ENCODE measurements around the gene GABARAPL1. TPM values are rescaled to one million over a fixed set of nuclear protein-coding genes. Genes with fewer than 3 reads are reported as not detected.

The GABARAPL1 gene
- total RNA-seq, 1 donor from 2014 or later, result 44.8 TPM

DNA sequence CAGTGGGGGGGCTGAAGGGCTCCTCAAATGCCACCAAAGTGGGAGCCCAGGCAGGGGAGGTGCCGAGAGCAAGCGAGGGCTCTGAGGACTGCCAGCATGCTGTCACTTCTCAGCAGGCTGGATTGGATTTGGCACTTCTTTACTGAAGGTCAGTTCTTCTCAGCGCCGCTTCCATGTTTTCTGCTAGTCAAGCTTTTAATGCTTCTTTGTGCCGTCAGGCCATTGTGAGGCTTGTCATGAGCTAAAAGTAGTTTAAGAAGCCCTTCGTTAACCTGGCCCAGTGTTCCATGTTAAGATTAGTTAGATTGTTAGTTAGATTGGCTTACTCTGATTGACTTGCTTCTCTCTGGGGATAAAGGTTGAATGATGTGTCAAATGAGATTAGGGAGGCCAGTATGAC, 13.4 kb downstream of the GABARAPL1 start:
- no peak for DNase-seq (ENCODE audit: low spot score in 2 of 2)
- FAIRE-seq, result no peak

- DNase-seq (ENCODE audit: low spot score in 2 of 2), result no peak
- FAIRE-seq, result no peak
These were observed 14.1 kb downstream of the GABARAPL1 start for GRCh38 chr12:10226731-10227130.

GRCh38 chr12:10227648-10228047, 15.0 kb downstream of the GABARAPL1 start:
- FAIRE-seq (no peak), DNase-seq (ENCODE audit: low spot score in 2 of 2) (no peak)

DNA sequence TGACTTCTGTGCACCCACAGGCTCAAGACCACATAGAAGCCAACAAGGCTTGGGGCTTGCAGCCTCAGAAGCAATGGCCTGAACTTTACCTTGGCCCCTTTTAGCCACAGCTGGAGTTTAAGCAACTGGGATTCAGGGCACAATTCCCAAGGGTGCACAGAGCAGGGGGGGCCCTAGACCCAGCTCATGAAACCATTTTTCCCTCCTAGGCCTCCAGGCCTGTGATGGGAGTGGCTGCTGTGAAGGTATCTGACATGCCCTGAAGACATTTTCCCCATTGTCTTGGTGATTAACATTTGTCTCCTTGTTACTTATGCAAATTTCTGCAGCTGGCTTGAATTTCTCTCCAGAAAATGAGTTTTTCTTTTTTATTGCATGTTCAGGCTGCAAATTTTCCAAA, 21.9 kb downstream of the GABARAPL1 start:
- FAIRE-seq (no peak), DNase-seq (ENCODE audit: low spot score in 2 of 2) (no peak)

- DNase-seq (ENCODE audit: low spot score in 2 of 2) (peak in 1 of 2 donors; percentile 48), FAIRE-seq (peak; percentile 85)
These were observed 23.3 kb downstream of the GABARAPL1 start for GRCh38 chr12:10235761-10236631.

DNA sequence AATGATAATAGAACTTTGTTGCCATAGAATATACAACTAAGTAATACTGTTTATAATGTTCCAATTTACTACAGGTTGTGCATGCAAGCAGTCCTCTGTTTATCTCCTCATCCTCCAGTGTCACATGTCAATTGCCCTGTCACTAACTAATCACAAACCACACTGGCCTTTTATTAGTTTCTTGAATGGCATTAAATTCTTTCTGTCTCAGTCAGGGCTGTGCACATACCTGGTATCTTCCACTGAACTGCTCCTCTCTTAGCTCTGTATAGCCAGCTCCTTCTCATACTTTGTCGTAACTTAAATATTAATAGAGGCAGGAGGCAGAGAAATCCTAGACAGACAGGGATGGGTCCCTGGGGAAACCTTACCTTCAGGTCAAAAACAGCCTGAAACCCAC, 24.0 kb downstream of the GABARAPL1 start:
- DNase-seq (ENCODE audit: low spot score in 2 of 2), result no peak
- FAIRE-seq, result no peak

GRCh38 chr12:10238526-10238925, 25.8 kb downstream of the GABARAPL1 start:
- no peak for DNase-seq (ENCODE audit: low spot score in 2 of 2)
- FAIRE-seq, result no peak

- DNase-seq (ENCODE audit: low spot score in 2 of 2), result no peak
- FAIRE-seq, result no peak
These were observed 28.6 kb downstream of the GABARAPL1 start for GRCh38 chr12:10241290-10241689.

DNA sequence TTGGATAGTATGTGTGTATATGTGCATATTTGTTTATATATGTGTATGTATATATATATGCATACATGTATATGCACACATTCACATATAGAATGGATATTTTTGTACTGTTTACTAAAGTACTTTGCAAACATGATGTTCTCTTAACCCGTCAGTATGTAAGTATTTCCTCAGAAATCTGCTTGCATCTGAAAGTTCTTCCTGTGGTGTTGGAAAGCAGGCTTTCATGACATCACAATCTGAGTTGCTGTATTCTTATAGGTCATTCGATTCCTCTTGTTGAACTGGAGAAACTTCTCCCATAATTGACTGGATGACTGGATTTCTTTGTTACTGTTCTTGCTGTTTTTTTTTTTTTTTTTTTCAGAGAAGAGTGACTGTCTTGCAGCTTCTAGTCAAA, 29.1 kb downstream of the GABARAPL1 start:
- no peak for DNase-seq (ENCODE audit: low spot score in 2 of 2)

GRCh38 chr12:10242539-10242938, 29.9 kb downstream of the GABARAPL1 start:
- no peak for FAIRE-seq

More for the DNA sequence above, 29.1 kb downstream of the GABARAPL1 start:
- no peak for FAIRE-seq

GRCh38 chr12:10243818-10244520, 31.3 kb downstream of the GABARAPL1 start:
- FAIRE-seq, result no peak

More at GRCh38 chr12:10242539-10242938, 29.9 kb downstream of the GABARAPL1 start:
- DNase-seq (ENCODE audit: low spot score in 2 of 2), result no peak

DNA sequence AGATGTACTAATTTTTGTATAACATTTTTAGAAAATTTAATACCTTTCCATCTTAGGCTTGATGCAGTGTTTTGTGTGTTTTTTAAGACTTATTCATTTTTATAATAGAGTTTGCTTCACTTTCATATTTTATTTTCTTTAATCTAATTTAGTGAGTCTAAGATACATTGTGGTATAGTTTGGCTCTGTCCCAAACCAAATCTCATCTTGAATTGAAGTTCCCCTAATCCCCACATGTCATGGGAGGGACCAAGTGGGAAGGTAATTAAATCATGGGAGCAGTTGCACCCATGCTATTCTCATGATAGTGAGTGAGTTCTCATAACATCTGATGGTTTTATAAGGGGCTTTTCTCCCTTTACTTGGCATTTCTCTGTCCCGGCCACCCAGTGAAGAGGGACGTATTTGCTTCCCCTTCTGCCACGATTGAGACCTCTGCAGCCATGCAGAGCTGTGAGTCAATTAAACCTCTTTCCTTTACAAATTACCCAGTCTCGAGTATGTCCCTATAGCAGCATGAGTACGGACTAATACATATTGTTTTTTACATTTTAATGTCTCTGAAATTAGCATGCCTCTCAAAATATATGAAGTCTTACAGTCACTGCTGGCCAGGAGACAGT, 34.9 kb downstream of the GABARAPL1 start:
- DNase-seq (ENCODE audit: low spot score in 2 of 2) (no peak), FAIRE-seq (peak; percentile 57)

More at GRCh38 chr12:10243818-10244520, 31.3 kb downstream of the GABARAPL1 start:
- no peak for DNase-seq (ENCODE audit: low spot score in 2 of 2)

DNA sequence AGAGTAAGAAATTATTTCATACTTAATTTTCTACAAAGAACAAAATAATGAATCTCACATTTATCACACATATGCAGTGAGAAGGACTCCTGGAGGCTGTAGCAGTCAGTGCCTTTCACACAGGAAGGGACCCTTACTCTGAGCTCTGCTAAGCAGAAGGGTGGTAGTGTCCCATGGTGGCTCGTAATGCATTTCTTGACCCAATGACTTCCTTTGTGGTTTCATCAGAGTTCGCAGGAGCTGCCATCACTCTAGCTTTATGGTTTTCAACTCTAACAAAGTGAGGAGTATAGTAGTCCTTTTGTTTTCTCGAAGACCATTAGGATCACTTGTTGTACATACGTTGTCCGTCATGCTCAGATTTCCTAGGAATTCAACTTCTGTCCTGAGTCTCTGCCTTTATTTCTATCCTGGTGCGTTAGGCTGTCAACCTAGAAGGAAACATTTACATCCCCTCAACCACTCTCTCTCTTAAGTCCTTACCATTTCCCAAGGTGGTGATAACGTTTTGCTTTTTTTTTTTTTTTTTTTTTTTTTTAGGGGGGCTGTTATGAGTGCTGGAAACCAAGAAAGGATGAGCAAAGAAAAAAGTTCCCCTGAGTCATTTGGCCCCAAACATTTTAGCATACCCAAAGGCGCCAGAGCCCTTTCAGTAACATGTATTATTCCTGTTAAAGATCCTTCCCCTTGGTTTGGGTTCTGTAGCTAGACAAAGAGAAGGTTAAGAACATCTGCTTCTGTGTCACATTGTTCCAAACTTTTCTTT, 37.2 kb downstream of the GABARAPL1 start:
- FAIRE-seq (no peak), DNase-seq (ENCODE audit: low spot score in 2 of 2) (no peak)

- DNase-seq (ENCODE audit: low spot score in 2 of 2), result no peak
- FAIRE-seq, result no peak
These were observed 39.0 kb downstream of the GABARAPL1 start for GRCh38 chr12:10251669-10252068.

DNA sequence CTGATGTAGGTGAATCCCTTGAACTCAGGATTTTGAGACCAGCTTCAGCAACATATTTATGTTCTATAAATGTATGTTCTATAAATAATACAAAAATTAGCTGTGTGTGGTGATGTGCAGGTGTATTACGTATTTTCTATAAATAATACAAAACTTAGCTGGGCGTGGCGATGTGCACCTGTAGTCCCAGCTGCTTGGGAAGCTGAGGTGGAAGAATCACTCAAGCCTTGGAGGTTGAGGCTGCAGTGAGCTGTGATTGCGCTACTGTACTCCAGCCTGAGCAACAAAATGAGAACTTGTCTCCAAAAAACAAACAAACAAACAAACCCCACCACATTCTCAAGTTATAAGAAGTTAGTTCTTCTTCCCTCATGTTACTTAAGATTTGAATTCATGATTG, 39.5 kb downstream of the GABARAPL1 start:
- DNase-seq (ENCODE audit: low spot score in 2 of 2) (no peak), FAIRE-seq (no peak)

DNA sequence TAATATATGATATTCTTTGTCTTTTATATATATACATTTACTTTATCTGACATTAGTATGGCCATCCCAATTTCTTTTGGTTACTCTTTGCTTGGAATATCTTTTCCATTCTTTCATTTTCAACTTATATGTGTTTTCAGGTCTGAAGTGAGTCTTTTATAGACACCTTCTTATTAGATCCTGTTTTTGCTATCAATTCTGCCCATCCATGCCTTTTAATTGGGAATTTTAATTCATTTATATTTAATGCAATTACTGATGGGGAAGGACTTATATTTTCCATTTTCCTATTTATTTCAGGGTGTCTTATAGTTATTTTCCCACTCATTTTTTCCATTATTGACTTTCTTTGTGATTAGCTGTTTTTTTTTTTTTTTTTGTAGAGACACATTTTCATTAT, 43.4 kb downstream of the GABARAPL1 start:
- DNase-seq (ENCODE audit: low spot score in 2 of 2) (no peak), FAIRE-seq (no peak)

GRCh38 chr12:10260927-10261326, 48.2 kb downstream of the GABARAPL1 start:
- no peak for FAIRE-seq

DNA sequence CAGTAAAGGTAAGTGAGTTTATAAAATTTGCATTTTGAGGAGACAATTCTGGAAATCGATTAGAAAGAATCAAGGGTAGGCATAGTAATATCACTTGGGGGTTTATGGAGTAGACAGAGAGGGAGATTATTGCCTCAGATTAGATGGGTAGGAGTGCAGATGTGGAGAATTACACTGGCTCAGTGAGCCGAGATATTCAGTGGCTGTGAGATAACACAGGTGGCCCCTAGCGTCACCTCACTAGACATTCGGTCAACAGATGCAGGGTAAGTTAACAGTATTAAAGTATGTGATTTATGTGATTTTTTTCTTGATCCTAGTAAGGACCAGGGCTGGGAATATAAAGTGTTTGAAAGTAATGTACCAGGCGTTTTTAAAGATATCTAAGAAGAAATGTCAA, 55.4 kb downstream of the GABARAPL1 start:
- no peak for DNase-seq (ENCODE audit: low spot score in 2 of 2)
- no peak for FAIRE-seq

More at GRCh38 chr12:10260927-10261326, 48.2 kb downstream of the GABARAPL1 start:
- no peak for DNase-seq (ENCODE audit: low spot score in 2 of 2)

DNA sequence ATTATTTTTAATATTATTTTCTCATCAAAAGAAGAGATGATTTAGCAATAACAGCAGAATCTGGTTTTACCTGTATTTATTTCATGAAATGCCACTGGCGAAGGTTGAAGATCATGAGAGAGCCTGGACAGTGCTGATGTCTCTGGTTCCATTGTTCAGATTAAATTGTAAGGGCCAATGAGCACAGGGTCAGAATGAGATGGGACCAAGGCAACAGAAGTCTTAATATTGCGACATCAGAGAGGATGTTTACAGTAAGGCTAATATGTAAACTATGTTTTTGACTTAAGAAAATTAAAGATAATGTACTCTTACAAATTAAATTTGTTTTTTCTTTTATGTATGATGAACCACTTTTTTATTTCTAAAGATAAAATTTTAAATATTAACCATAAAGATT, 59.8 kb downstream of the GABARAPL1 start:
- DNase-seq (ENCODE audit: low spot score in 2 of 2), result no peak
- peak; percentile 71 for FAIRE-seq
